Cardiac muscle cell (in vitro differentiated cells and primary cell): ENCODE results near the gene RNF167. TPM values are rescaled to one million over a fixed set of nuclear protein-coding genes. Genes with fewer than 3 reads are reported as not detected.

Source experiments
- DNase-seq, 2 donors: peaks; one replicate each; pipeline versions ENCODE4 v3.0.0 to v3.0.0-alpha.2; 2010 to 2017; ENCODE audit warnings: low read depth in 1 of 2, low spot score in 1 of 2
- H3K27ac ChIP-seq: fragments of 200-600 bp; sonication (generic); 2 replicates; pipeline ENCODE4 v1.5.1; 2016
- H3K27me3 ChIP-seq: fragments of 200-600 bp; sonication (generic); 2 replicates; pipeline ENCODE4 v1.6.0; 2016; ENCODE audit warnings: control low read depth
- H3K36me3 ChIP-seq: fragments of 200-600 bp; sonication (generic); 2 replicates; pipeline ENCODE4 v1.5.1; 2016; ENCODE audit warnings: control low read depth
- H3K4me1 ChIP-seq: fragments of 200-600 bp; sonication (generic); 2 replicates; pipeline ENCODE4 v1.8.1; 2017; ENCODE audit warnings: low read depth, mild to moderate bottlenecking, mixed run types
- H3K4me3 ChIP-seq: fragments of 200-600 bp; sonication (generic); 2 replicates; pipeline ENCODE4 v1.5.1; 2016; ENCODE audit warnings: mild to moderate bottlenecking
- H3K9me3 ChIP-seq: fragments of 200-600 bp; sonication (generic); 2 replicates; pipeline ENCODE4 v1.5.1; 2017; ENCODE audit warnings: low read depth, mild to moderate bottlenecking, control low read depth
- polyA plus RNA-seq: library from polyadenylated mRNA; unstranded; fragments of >200 nt; fragmentation: Nextera tagmentation; extraction: Ambion mirVana; gene quantifications from 2 replicates; pipeline ENCODE4 v1.2.1, GENCODE V29; 2016
- total RNA-seq: library from RNA; depleted of rRNA; stranded (reverse); fragments of >200 nt; gene quantifications from 2 replicates; pipeline ENCODE4 v1.2.3, GENCODE V29; 2016
- TF ChIP-seq, protein P1 (sequence below): IDR thresholded peaks from 2 replicates; pipeline ENCODE4 v1.5.1; 2012; ENCODE audit warnings: low read depth, mild to moderate bottlenecking, low read length

RNF167 gene
- total and polyA plus RNA-seq, 2 experiments from 2014 or later: 73.4 to 77.1 TPM

DNA sequence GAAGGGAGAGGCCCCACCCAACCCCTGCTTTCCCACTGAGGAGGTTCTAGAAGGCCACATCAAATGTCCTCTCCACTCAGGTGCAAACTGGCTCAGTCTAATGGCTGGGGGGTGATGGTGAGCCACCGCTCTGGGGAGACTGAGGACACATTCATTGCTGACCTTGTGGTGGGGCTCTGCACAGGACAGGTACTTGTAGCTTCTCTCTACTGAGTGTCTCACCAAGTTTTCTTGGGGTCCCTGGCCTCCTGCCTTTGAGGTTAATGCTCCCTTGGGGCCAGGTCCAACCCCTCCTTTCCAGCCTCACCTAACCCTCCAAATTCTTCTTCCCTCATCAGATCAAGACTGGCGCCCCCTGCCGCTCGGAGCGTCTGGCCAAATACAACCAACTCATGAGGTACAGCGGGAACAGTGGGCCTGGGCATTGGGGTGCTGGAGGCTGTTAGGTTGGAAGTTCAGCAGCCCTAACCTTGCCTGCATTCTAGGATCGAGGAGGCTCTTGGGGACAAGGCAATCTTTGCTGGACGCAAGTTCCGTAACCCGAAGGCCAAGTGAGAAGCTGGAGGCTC lies 16.5 kb downstream of the RNF167 start:
- H3K27me3 ChIP-seq: no peaks in the 10 kb centered on the region
- no peak overlapping the region for H3K4me3 ChIP-seq
- H3K4me1 ChIP-seq: peaks cover 29% of the 10 kb centered on the region
- H3K9me3 ChIP-seq: no peaks in the 10 kb centered on the region
- DNase-seq: peak in 1 of 2 donors; percentile 41
- TF ChIP-seq, protein P1, sequence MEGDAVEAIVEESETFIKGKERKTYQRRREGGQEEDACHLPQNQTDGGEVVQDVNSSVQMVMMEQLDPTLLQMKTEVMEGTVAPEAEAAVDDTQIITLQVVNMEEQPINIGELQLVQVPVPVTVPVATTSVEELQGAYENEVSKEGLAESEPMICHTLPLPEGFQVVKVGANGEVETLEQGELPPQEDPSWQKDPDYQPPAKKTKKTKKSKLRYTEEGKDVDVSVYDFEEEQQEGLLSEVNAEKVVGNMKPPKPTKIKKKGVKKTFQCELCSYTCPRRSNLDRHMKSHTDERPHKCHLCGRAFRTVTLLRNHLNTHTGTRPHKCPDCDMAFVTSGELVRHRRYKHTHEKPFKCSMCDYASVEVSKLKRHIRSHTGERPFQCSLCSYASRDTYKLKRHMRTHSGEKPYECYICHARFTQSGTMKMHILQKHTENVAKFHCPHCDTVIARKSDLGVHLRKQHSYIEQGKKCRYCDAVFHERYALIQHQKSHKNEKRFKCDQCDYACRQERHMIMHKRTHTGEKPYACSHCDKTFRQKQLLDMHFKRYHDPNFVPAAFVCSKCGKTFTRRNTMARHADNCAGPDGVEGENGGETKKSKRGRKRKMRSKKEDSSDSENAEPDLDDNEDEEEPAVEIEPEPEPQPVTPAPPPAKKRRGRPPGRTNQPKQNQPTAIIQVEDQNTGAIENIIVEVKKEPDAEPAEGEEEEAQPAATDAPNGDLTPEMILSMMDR: peak; percentile 35
- peaks cover 33% of the 10 kb centered on the region for H3K36me3 ChIP-seq
- peak overlapping the region; percentile 72 for H3K27ac ChIP-seq

GRCh38 chr17:4958102-4958501 lies 18.0 kb downstream of the RNF167 start:
- no peak overlapping the region for H3K4me3 ChIP-seq
- peak overlapping the region; percentile 48 for H3K27ac ChIP-seq
- H3K27me3 ChIP-seq: no peaks in the 10 kb centered on the region
- H3K9me3 ChIP-seq: no peaks in the 10 kb centered on the region
- no peak for DNase-seq
- TF ChIP-seq, protein P1: no peak
- peaks cover 14% of the 10 kb centered on the region for H3K4me1 ChIP-seq
- peaks cover 33% of the 10 kb centered on the region for H3K36me3 ChIP-seq

GRCh38 chr17:4959261-4959965 lies 19.3 kb downstream of the RNF167 start:
- H3K9me3 ChIP-seq: no peaks in the 10 kb centered on the region
- H3K4me3 ChIP-seq: no peak overlapping the region
- DNase-seq: no peak
- H3K4me1 ChIP-seq: peaks cover 2% of the 10 kb centered on the region
- H3K36me3 ChIP-seq: peaks cover 23% of the 10 kb centered on the region
- TF ChIP-seq, protein P1: no peak
- no peaks in the 10 kb centered on the region for H3K27me3 ChIP-seq
- H3K27ac ChIP-seq: peak overlapping the region; percentile 60

DNA sequence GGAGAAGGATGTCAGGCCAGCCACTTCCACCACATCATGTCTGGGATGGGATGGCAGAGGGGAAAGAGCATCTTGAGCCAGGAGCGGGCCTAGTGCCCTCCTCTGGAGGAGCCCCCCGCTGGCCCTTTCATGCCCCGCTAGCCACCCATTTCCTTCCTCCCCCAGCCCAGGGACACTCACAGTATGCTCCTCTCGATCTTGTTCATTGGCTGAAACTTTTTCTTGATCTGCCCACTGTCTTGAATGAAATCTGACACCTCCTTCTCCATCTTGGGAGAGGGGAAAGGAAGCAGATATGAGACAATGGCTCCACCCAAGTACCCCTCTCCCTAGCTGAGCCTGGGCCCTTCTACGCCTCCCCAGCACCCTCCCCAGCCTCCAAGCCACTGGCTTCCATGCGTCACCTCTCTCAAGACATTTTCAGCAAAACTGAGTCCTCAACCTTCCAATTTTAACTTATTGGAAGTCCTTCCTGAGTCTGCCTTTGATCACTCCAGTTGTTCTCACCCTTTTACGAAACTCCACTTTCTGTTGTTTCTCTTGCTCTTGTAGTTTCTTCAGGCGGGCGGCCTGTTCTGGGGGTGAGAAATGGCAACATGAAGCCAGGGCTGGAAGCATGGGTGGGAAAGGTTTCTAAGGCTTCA lies 20.3 kb downstream of the RNF167 start:
- Histone ChIP-seq H3K4me1 (peaks cover 2% of the 10 kb centered on the region), H3K4me3 (no peak overlapping the region), H3K27ac (peak overlapping the region; percentile 60), H3K36me3 (peaks cover 17% of the 10 kb centered on the region), H3K9me3 (no peaks in the 10 kb centered on the region), H3K27me3 (no peaks in the 10 kb centered on the region)
- TF ChIP-seq, protein P1: no peak
- DNase-seq: no peak

GRCh38 chr17:4965311-4965986 lies 25.4 kb downstream of the RNF167 start:
- H3K4me3 ChIP-seq: no peak overlapping the region
- TF ChIP-seq, protein P1: no peak
- H3K36me3 ChIP-seq: no peaks in the 10 kb centered on the region
- H3K27me3 ChIP-seq: no peaks in the 10 kb centered on the region
- H3K27ac ChIP-seq: peak overlapping the region; percentile 91
- DNase-seq: no peak
- H3K4me1 ChIP-seq: peaks cover 14% of the 10 kb centered on the region
- H3K9me3 ChIP-seq: no peaks in the 10 kb centered on the region
